ENCODE results near the gene SLC29A3. TPM values are rescaled to one million over a fixed set of nuclear protein-coding genes. Genes with fewer than 3 reads are reported as not detected.

The SLC29A3 gene
- total RNA-seq, 1 experiment from 2014 or later = 1.1 TPM

DNA sequence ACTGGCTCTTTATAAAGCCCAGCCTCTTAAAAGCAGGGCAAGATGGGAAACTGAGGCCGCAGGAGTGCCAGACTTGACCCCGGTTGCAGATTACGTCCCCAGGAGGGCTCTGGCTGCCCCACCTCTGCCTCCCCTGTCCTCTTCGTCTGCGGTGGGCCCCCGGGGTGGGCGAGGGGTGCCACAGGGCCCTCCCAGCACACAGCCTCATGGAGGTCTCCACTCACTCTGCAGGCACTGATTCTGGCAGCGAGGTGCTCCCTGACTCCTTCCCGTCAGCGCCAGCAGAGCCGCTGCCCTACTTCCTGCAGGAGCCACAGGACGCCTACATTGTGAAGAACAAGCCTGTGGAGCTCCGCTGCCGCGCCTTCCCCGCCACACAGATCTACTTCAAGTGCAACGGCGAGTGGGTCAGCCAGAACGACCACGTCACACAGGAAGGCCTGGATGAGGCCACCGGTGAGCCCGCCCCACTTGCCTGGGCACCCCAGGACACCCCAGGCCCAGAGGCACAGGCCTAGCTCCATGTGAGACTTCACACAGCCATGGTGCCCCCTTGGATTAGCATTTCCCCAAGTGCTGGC, 39.4 kb upstream of the SLC29A3 start:
- H3K4me3 ChIP-seq = no peak overlapping the region
- no peaks in the 10 kb centered on the region for H3K36me3 ChIP-seq
- no peak for DNase-seq (ENCODE audit: low read depth in 1 of 2, low spot score in 2 of 2)
- H3K9me3 ChIP-seq (replicated peaks) = no peaks in the 10 kb centered on the region
- H3K27ac ChIP-seq = no peak overlapping the region
- H3K4me1 ChIP-seq (replicated peaks) = no peaks in the 10 kb centered on the region
- no peaks in the 10 kb centered on the region for H3K27me3 ChIP-seq (replicated peaks)

DNA sequence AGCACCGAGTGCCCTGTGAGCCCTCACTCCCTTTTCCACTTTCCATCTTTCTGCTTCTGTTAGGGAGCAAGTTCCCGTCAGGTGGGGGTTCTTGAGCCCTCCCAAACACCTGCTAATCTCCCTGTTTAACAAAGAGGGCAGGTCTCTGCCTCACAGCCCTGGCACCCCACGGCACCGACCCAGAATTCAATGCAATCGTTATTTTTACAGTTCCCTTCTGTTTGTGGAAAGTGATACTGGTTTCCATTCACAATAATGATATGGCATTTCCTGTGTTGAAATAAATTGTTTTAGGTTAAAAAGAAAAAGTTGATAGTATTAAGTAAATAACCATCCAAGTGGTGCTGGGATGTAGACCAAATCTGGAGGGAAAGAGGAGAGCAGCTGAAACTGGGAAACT, 38.8 kb upstream of the SLC29A3 start:
- no peak for DNase-seq (ENCODE audit: low read depth in 1 of 2, low spot score in 2 of 2)
- H3K4me3 ChIP-seq = no peak overlapping the region
- no peaks in the 10 kb centered on the region for H3K4me1 ChIP-seq (replicated peaks)
- no peak overlapping the region for H3K27ac ChIP-seq
- H3K36me3 ChIP-seq = no peaks in the 10 kb centered on the region
- H3K27me3 ChIP-seq (replicated peaks) = no peaks in the 10 kb centered on the region
- H3K9me3 ChIP-seq (replicated peaks) = no peaks in the 10 kb centered on the region

DNA sequence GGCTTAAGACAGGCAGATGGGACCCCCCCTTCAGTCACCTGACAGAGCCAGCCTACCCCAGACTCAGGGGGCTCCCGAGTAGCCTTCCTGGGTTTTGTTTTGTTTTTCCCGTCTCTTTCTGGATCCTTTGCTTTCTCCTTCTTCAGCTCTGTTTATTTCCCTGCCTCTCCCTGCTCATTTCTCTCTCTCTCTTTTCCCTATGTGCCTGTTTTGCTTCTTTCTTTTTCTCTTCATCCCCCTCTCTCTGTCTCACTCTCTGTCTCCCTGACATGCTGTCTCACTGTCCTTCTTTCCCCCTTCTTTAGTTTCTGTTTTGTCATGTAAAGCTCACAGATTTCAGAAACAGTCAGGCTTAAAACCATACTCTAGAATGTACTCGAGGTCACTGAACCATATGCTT, 38.2 kb upstream of the SLC29A3 start:
- no peak overlapping the region for H3K27ac ChIP-seq
- no peaks in the 10 kb centered on the region for H3K27me3 ChIP-seq (replicated peaks)
- H3K9me3 ChIP-seq (replicated peaks) = no peaks in the 10 kb centered on the region
- no peaks in the 10 kb centered on the region for H3K4me1 ChIP-seq (replicated peaks)
- no peak overlapping the region for H3K4me3 ChIP-seq
- no peak for DNase-seq (ENCODE audit: low read depth in 1 of 2, low spot score in 2 of 2)
- H3K36me3 ChIP-seq = no peaks in the 10 kb centered on the region

DNA sequence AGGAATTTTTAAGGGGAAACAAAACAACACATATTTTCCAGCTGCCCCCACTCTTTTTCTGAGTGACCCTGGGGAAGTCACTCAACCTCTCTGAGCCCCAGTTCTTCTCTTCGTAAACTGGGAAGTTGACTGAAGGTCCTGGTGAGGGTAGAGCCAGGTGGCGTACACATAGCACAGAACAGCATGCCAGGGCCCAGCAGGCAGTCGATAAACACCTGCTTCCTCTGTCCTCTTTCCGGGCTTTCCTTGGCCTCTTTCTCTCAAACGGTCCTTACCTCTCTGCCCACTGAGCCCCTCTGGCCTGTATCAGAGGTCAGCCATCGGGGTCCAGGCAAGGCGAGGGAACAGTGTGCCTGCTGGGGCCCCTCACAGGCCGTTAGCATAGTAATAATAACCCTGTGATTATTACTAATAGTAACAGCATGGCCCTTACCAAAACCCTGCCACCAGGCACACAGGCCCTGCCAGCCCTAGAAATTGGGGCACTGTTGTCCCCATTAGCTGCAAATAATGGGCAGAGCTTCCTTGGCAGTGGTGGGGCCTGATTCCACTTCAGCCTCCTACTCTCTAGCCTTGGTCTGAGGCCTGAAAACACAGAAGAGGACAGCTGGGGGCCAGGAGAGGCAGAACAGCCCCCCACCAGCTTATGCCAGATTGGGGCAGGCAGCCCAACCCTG, 37.3 kb upstream of the SLC29A3 start:
- no peak overlapping the region for H3K4me3 ChIP-seq
- no peak overlapping the region for H3K27ac ChIP-seq
- H3K4me1 ChIP-seq (replicated peaks) = no peaks in the 10 kb centered on the region
- H3K36me3 ChIP-seq = no peaks in the 10 kb centered on the region
- no peaks in the 10 kb centered on the region for H3K27me3 ChIP-seq (replicated peaks)
- DNase-seq (ENCODE audit: low read depth in 1 of 2, low spot score in 2 of 2) = no peak
- H3K9me3 ChIP-seq (replicated peaks) = no peaks in the 10 kb centered on the region

DNA sequence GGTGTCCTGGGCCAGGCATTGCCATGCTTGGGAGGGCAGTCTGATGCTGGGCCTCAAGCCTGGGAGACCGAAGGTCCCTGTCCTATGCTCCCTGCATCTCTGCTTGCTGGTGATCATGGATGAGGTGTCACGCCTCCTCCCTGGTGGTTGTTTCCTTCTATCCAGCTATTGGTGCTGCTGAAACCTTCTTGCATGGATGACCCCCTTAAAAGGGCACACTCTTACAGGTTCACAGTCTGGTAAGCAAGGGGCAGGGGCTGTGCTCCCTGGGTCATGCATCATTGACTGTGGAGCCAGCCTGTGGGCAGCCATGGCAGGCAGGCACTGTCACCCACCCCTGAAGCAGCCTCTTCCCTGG, 36.8 kb upstream of the SLC29A3 start:
- no peaks in the 10 kb centered on the region for H3K4me1 ChIP-seq (replicated peaks)
- DNase-seq (ENCODE audit: low read depth in 1 of 2, low spot score in 2 of 2) = no peak
- no peaks in the 10 kb centered on the region for H3K27me3 ChIP-seq (replicated peaks)
- H3K36me3 ChIP-seq = no peaks in the 10 kb centered on the region
- H3K9me3 ChIP-seq (replicated peaks) = no peaks in the 10 kb centered on the region
- no peak overlapping the region for H3K27ac ChIP-seq
- H3K4me3 ChIP-seq = no peak overlapping the region

DNA sequence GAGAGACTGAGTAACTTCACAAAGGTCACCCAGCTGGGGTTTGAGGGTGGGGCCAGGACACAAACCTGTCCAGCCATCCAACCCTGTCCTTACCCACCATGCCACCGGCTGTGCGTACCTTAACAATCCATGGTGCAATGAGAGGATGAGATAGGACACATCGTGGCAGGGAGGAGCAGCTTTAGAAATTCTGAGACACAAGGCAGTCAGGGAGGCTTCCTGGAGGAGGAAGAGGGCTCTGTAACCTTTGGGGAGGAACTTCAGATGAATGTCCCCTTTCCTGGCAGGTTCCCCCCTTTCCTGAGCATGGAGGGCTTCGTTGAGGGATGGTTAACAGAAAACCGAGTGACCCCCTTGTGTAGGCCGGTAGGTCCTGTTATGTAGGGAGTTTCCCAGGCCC, 35.6 kb upstream of the SLC29A3 start:
- Histone ChIP-seq H3K4me3 (no peak overlapping the region), H3K36me3 (no peaks in the 10 kb centered on the region), H3K9me3 (replicated peaks) (no peaks in the 10 kb centered on the region), H3K27me3 (replicated peaks) (no peaks in the 10 kb centered on the region), H3K27ac (no peak overlapping the region), H3K4me1 (replicated peaks) (no peaks in the 10 kb centered on the region)
- no peak for DNase-seq (ENCODE audit: low read depth in 1 of 2, low spot score in 2 of 2)

DNA sequence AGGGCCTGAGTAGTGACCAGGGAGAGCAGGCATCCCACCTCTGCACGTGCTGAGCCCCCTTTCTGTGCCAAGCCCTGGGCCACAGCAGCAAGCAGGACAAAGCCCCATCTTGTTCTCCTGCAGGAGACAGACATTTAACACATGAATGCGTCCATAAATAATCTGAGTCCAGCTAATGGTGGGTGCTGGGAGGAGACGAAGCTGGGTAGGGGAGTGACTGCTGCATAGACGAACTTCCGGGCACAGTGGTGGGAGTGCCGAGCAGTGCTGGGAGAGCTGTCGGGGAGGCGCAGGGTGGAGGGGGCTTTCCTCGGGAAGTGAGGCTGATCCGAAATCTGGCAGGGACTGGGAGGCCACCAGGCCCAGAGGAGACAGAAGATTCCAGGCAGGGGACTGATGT, 35.2 kb upstream of the SLC29A3 start:
- no peaks in the 10 kb centered on the region for H3K4me1 ChIP-seq (replicated peaks)
- H3K27me3 ChIP-seq (replicated peaks) = no peaks in the 10 kb centered on the region
- no peak overlapping the region for H3K4me3 ChIP-seq
- no peak for DNase-seq (ENCODE audit: low read depth in 1 of 2, low spot score in 2 of 2)
- H3K9me3 ChIP-seq (replicated peaks) = no peaks in the 10 kb centered on the region
- no peak overlapping the region for H3K27ac ChIP-seq
- no peaks in the 10 kb centered on the region for H3K36me3 ChIP-seq

DNA sequence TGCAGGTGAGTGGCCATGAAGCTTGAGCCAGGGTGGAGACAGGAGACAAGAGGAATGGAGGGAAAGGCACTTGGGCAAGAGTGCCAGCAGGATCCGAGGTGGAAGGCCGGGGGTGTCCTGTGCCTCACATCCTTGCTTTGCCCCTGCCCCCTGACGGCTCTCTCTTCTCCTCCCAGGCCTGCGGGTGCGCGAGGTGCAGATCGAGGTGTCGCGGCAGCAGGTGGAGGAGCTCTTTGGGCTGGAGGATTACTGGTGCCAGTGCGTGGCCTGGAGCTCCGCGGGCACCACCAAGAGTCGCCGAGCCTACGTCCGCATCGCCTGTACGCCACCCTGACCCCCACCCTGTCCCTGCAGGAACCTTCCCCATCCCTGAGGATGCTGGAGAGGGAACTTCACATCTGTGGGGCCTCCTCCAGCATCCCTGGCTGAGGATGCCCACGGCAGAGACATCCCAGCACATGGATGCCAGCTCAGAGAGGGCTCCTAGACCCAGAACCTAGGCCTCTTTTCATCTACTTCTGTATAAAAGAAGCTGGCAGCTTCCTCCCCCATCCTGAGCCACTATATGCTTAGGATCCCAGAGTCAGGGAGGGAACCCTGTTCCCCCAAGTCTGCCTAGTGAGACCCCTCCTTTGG, 34.4 kb upstream of the SLC29A3 start:
- DNase-seq (ENCODE audit: low read depth in 1 of 2, low spot score in 2 of 2) = no peak
- no peaks in the 10 kb centered on the region for H3K4me1 ChIP-seq (replicated peaks)
- H3K4me3 ChIP-seq = no peak overlapping the region
- H3K36me3 ChIP-seq = no peaks in the 10 kb centered on the region
- H3K9me3 ChIP-seq (replicated peaks) = no peaks in the 10 kb centered on the region
- no peak overlapping the region for H3K27ac ChIP-seq
- H3K27me3 ChIP-seq (replicated peaks) = no peaks in the 10 kb centered on the region

DNA sequence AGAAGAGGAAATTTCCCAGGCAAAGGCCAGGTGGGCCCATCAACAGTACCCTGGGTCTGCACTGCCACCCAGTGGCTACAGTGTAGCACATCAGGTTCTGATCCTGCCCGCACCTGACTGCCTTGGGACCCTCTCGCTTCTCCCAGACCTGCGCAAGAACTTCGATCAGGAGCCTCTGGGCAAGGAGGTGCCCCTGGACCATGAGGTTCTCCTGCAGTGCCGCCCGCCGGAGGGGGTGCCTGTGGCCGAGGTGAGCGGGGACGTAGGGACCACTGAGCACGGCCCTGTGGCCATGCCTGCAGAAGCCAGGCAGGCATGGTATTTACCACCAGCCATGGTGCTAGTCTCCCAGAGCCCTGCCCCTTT, 33.9 kb upstream of the SLC29A3 start:
- Histone ChIP-seq H3K27ac (no peak overlapping the region), H3K4me1 (replicated peaks) (no peaks in the 10 kb centered on the region), H3K27me3 (replicated peaks) (no peaks in the 10 kb centered on the region), H3K4me3 (no peak overlapping the region), H3K36me3 (no peaks in the 10 kb centered on the region), H3K9me3 (replicated peaks) (no peaks in the 10 kb centered on the region)
- DNase-seq (ENCODE audit: low read depth in 1 of 2, low spot score in 2 of 2) = peak in 1 of 2 experiments; percentile 21

DNA sequence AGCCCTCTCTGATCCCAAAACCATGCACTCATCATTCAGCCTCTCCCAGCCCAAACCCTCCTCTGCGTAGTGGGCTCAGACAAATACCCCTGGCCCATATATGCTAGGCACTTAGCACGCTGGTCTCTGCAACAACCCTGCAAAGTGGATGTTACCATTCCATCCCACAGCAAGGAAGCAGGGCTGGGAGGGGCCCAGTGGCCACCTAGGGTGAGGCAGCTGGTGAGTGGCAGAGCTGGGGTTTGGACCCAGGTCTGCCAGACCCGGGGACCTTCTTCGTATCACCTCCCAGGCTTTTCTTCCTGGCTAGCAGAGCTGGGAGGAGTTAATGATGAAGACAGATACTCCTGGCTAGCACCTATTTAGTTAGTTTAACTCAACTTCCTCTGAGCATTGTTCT, 33.1 kb upstream of the SLC29A3 start:
- no peak for DNase-seq (ENCODE audit: low read depth in 1 of 2, low spot score in 2 of 2)
- H3K27me3 ChIP-seq (replicated peaks) = no peaks in the 10 kb centered on the region
- no peak overlapping the region for H3K4me3 ChIP-seq
- no peaks in the 10 kb centered on the region for H3K9me3 ChIP-seq (replicated peaks)
- H3K4me1 ChIP-seq (replicated peaks) = no peaks in the 10 kb centered on the region
- no peak overlapping the region for H3K27ac ChIP-seq
- H3K36me3 ChIP-seq = no peaks in the 10 kb centered on the region

DNA sequence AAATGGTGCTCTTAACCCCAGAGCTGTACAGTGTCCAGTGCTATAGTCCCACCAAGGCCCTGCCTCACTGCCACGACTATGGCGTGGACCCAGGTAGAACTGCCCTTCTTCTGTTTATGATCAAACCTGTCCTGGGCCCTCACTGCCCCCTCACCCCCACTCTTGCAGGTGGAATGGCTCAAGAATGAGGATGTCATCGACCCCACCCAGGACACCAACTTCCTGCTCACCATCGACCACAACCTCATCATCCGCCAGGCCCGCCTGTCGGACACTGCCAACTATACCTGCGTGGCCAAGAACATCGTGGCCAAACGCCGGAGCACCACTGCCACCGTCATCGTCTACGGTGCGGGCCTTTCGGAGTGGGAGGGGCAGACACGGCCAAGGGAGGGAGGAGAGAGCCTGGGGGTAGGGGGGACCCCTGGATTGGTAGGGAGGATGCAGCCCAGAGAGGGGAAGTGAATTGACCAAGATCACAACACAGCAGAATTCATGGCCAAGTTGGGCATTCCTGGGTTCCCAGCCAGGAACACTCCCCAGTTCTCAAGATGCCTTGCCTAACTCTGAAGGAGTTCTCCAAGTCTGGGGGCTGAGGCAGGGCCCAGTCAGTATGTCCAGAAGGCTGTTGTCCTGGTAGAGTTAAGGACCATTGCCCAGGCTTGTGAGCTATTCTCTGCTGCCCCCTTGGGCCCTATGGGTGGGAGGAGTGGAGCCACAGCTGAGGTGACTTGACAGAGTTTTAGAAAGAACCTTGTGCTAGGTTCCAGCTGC, 32.4 kb upstream of the SLC29A3 start:
- Histone ChIP-seq H3K27me3 (replicated peaks) (no peaks in the 10 kb centered on the region), H3K9me3 (replicated peaks) (no peaks in the 10 kb centered on the region), H3K36me3 (no peaks in the 10 kb centered on the region), H3K4me1 (replicated peaks) (no peaks in the 10 kb centered on the region), H3K27ac (no peak overlapping the region), H3K4me3 (no peak overlapping the region)
- DNase-seq (ENCODE audit: low read depth in 1 of 2, low spot score in 2 of 2) = no peak

DNA sequence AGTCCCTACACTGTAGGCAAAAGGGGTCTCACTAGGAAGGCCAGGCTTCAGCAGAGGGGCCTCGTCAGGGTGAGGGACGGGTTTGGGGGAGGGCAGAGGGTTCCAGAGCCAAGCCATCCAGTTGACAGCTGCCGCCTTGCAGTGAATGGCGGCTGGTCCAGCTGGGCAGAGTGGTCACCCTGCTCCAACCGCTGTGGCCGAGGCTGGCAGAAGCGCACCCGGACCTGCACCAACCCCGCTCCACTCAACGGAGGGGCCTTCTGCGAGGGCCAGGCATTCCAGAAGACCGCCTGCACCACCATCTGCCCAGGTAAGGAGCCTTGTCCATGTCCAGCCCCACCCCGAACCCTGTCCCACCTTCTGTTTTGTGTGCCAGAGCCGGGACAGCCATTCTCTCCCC, 31.6 kb upstream of the SLC29A3 start:
- H3K27ac ChIP-seq = no peak overlapping the region
- no peaks in the 10 kb centered on the region for H3K27me3 ChIP-seq (replicated peaks)
- H3K4me3 ChIP-seq = no peak overlapping the region
- no peaks in the 10 kb centered on the region for H3K36me3 ChIP-seq
- H3K9me3 ChIP-seq (replicated peaks) = no peaks in the 10 kb centered on the region
- no peaks in the 10 kb centered on the region for H3K4me1 ChIP-seq (replicated peaks)
- no peak for DNase-seq (ENCODE audit: low read depth in 1 of 2, low spot score in 2 of 2)

DNA sequence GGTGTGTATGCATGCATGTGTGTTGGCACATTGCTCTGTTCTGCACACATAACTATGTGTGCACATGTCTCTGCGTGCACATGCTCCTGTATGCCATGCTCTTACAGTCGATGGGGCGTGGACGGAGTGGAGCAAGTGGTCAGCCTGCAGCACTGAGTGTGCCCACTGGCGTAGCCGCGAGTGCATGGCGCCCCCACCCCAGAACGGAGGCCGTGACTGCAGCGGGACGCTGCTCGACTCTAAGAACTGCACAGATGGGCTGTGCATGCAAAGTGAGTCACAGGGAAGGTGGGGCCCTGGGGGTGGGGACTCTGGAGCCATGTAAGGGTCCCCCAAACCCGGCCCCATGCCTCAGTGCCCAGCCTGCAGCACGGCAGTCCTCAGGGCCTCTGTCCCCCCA, 30.6 kb upstream of the SLC29A3 start:
- no peak for DNase-seq (ENCODE audit: low read depth in 1 of 2, low spot score in 2 of 2)

DNA sequence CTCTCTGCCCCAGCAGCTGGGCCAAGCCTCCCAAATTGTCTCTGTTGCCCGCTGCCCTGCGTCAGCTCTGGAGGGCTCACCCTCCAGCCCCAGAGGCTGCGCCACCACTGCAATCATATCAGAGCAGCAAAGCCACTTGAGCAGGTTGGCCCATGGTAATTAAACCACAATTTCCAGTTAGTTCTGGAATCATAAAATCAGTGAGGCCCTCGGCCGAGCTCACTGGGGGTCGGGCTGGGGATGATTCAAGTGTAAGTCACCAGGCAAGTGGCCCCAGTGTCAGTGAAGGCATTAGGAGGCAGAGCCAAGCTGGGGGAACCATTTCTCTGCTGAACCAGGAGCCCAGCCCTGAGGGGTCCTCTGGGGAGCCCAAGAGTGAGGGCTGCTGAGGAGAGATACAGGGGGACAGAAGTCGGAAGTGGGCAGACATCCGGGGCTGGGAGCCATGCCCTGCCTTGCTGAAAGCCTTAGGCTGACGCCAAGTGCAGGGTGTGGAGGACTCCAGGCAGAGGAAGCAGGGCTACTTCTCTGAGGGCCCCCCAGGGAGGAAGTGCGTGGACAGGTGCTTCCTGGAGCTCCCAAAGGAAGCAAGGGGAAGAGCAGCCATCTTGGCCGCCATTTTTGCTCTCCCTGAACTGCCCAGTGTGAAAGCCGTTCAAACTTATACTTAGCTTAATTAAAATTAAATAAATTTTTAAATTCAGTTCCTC, 29.5 kb upstream of the SLC29A3 start:
- no peaks in the 10 kb centered on the region for H3K27me3 ChIP-seq (replicated peaks)
- no peaks in the 10 kb centered on the region for H3K36me3 ChIP-seq
- DNase-seq (ENCODE audit: low read depth in 1 of 2, low spot score in 2 of 2) = no peak
- H3K4me3 ChIP-seq = no peak overlapping the region
- no peaks in the 10 kb centered on the region for H3K9me3 ChIP-seq (replicated peaks)
- no peak overlapping the region for H3K27ac ChIP-seq
- no peaks in the 10 kb centered on the region for H3K4me1 ChIP-seq (replicated peaks)

More for the DNA sequence above, 30.6 kb upstream of the SLC29A3 start:
- no peak overlapping the region for H3K27ac ChIP-seq
- no peaks in the 10 kb centered on the region for H3K36me3 ChIP-seq
- no peaks in the 10 kb centered on the region for H3K27me3 ChIP-seq (replicated peaks)
- H3K4me1 ChIP-seq (replicated peaks) = no peaks in the 10 kb centered on the region
- no peaks in the 10 kb centered on the region for H3K9me3 ChIP-seq (replicated peaks)
- H3K4me3 ChIP-seq = no peak overlapping the region

All from SJSA1 (cell line).